OCI-LY7 (cell line): Measurements from ENCODE around the gene PLCB1.

ENCODE experiments used
- EZH2phosphoT487 ChIP-seq: fragments of 200-600 bp; sonication (generic); IDR thresholded peaks from 2 replicates; pipeline ENCODE4 v1.6.1; 2018; ENCODE audit warnings: low read depth, borderline replicate concordance, mild to moderate bottlenecking, mixed run types, antibody characterized with exemption, low read length, moderate library complexity, mixed read lengths
- TF ChIP-seq, protein P1 (sequence below): fragments of 200-600 bp; sonication (generic); conservative IDR thresholded peaks from 2 replicates; pipeline ENCODE4 v1.5.1; 2014; ENCODE audit warnings: mild to moderate bottlenecking, antibody characterized with exemption, low read length, moderate library complexity, mixed read lengths

DNA sequence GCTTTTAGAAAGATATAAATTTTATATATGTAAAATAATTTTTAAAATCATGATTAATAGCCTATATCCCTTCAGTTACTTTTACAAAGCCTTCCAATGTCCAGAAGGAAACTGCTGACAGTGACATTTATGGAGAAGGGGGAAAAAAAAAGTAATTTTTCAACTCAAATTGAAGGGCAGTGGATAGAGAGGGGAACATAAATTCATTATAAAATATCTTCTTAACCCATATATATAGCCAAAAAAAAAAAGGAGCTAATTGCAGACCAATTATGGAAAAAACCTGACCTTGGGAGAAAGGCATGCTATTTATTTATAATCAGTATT, 392.9 kb downstream of the PLCB1 start:
- TF ChIP-seq, protein P1, sequence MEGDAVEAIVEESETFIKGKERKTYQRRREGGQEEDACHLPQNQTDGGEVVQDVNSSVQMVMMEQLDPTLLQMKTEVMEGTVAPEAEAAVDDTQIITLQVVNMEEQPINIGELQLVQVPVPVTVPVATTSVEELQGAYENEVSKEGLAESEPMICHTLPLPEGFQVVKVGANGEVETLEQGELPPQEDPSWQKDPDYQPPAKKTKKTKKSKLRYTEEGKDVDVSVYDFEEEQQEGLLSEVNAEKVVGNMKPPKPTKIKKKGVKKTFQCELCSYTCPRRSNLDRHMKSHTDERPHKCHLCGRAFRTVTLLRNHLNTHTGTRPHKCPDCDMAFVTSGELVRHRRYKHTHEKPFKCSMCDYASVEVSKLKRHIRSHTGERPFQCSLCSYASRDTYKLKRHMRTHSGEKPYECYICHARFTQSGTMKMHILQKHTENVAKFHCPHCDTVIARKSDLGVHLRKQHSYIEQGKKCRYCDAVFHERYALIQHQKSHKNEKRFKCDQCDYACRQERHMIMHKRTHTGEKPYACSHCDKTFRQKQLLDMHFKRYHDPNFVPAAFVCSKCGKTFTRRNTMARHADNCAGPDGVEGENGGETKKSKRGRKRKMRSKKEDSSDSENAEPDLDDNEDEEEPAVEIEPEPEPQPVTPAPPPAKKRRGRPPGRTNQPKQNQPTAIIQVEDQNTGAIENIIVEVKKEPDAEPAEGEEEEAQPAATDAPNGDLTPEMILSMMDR, result no peak
- no peak for TF ChIP-seq EZH2phosphoT487
